Vagina (tissue), 2 donors: ENCODE results near the gene FOXF1.

Source experiments
- CTCF ChIP-seq, 3 experiments: fragments of 450-650 bp in 2 of 3; fragments of 200-600 bp in 1 of 3; sonication (generic) in 1 of 3; IDR thresholded peaks; one replicate each; pipeline ENCODE4 v1.5.1; 2017 to 2019; ENCODE audit warnings: antibody characterized with exemption in 3 of 3, mild to moderate bottlenecking in 2 of 3, moderate library complexity in 2 of 3
- POLR2A ChIP-seq, 2 donors: fragments of 450-650 bp; IDR thresholded peaks; one replicate each; pipeline ENCODE4 v1.6.1; 2017; ENCODE audit warnings: antibody characterized with exemption in 2 of 2, mild to moderate bottlenecking in 2 of 2, moderate library complexity in 2 of 2
- POLR2AphosphoS5 ChIP-seq, 2 donors: sonication (generic); formaldehyde crosslinking; IDR thresholded peaks; one replicate each; pipeline ENCODE4 v1.9.0; 2017; ENCODE audit warnings: antibody characterized with exemption in 2 of 2, mild to moderate bottlenecking in 2 of 2, low read depth in 1 of 2; ENCODE audit not compliant: insufficient read depth in 1 of 2

- TF ChIP-seq CTCF (IDR thresholded peaks at IDR 0.05) (no peak), POLR2AphosphoS5 (IDR thresholded peaks at IDR 0.05; ENCODE audit: insufficient read depth in 1 of 2, low read depth in 1 of 2) (no peak), POLR2A (IDR thresholded peaks at IDR 0.05) (no peak)
Observed at GRCh38 chr16:86537486-86537885, 27.2 kb downstream of the FOXF1 start.
